SU-DHL-6 (cell line): Measurements from ENCODE around the gene PEX13.

Source experiments
- EZH2phosphoT487 ChIP-seq: fragments of 200-600 bp; sonication (generic), shearing (Covaris generic); conservative IDR thresholded peaks from 2 replicates; pipeline ENCODE4 v1.6.1; 2018; ENCODE audit warnings: mild to moderate bottlenecking, antibody characterized with exemption, low read length, moderate library complexity, mixed read lengths
- TF ChIP-seq, protein P1 (sequence below): fragments of 200-600 bp; sonication (generic); IDR thresholded peaks from one replicate; pipeline ENCODE4 v1.5.1; 2017; ENCODE audit warnings: antibody characterized with exemption, mild to moderate bottlenecking, low read length, moderate library complexity; ENCODE audit not compliant: insufficient read depth, poor library complexity, severe bottlenecking

DNA sequence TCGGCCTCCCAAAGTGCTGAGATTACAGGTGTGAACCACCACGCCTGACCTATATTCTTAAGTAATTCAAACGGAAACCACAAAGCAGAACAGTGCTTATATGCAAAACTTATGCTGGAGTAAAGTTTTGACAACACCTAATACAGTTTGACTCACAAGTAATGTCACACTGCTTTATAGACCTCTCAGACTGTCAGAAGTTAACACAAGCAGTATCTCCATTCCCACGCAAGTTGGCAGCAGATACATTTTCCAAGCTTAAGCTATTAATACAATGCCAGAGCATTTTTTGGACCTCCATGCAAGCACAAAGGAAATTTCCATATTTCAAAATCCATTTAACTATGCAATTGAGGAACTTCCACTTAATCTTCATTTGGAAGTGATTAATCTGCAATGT is 27.1 kb downstream of the PEX13 start:
- TF ChIP-seq, protein P1, sequence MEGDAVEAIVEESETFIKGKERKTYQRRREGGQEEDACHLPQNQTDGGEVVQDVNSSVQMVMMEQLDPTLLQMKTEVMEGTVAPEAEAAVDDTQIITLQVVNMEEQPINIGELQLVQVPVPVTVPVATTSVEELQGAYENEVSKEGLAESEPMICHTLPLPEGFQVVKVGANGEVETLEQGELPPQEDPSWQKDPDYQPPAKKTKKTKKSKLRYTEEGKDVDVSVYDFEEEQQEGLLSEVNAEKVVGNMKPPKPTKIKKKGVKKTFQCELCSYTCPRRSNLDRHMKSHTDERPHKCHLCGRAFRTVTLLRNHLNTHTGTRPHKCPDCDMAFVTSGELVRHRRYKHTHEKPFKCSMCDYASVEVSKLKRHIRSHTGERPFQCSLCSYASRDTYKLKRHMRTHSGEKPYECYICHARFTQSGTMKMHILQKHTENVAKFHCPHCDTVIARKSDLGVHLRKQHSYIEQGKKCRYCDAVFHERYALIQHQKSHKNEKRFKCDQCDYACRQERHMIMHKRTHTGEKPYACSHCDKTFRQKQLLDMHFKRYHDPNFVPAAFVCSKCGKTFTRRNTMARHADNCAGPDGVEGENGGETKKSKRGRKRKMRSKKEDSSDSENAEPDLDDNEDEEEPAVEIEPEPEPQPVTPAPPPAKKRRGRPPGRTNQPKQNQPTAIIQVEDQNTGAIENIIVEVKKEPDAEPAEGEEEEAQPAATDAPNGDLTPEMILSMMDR, result no peak
- no peak for TF ChIP-seq EZH2phosphoT487
